Measurements from ENCODE around the gene CARNS1. TPM values are rescaled to one million over a fixed set of nuclear protein-coding genes. Genes with fewer than 3 reads are reported as not detected.

The CARNS1 gene
- total RNA-seq, 1 donor from 2014 or later = 0.21 TPM

DNA sequence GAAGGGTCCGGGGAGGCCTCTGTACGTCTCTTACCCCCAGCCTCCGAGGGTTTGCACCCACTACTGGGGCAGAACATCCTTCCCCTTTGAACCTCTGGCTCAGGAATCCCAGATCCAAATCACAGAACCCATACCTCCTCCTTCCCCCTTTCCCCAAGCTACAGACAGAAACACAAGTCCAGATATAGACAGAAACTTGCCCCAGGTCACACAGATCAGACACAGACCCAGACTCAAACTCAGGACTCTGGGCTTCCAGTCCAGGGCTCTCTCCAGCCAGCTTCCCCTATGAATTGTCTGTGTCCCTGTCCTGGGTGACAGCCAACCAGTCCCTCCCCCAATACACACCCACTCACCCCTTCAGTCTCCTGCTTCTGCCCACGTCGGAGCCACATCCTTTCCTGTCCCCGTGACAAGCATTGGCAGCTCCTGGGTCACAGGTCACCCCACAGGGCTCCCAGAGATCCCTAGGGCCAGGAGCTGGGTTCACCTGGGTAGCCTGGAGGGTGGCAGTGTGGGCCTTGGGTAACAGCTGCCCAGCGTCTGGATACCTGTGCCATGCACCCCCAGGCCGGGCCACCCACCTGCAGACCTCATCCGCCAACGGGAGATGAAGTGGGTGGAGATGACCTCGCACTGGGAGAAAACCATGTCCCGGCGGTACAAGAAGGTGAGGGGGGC is 10.8 kb upstream of the CARNS1 start:
- DNase-seq (ENCODE audit: low read depth) = no peak
- peaks cover 2% of the 10 kb centered on the region for H3K36me3 ChIP-seq (ENCODE audit: control insufficient read depth, insufficient read depth, low read length)
- no peak overlapping the region for H3K4me3 ChIP-seq (ENCODE audit: low read depth, low read length)
- TF ChIP-seq, protein P1, sequence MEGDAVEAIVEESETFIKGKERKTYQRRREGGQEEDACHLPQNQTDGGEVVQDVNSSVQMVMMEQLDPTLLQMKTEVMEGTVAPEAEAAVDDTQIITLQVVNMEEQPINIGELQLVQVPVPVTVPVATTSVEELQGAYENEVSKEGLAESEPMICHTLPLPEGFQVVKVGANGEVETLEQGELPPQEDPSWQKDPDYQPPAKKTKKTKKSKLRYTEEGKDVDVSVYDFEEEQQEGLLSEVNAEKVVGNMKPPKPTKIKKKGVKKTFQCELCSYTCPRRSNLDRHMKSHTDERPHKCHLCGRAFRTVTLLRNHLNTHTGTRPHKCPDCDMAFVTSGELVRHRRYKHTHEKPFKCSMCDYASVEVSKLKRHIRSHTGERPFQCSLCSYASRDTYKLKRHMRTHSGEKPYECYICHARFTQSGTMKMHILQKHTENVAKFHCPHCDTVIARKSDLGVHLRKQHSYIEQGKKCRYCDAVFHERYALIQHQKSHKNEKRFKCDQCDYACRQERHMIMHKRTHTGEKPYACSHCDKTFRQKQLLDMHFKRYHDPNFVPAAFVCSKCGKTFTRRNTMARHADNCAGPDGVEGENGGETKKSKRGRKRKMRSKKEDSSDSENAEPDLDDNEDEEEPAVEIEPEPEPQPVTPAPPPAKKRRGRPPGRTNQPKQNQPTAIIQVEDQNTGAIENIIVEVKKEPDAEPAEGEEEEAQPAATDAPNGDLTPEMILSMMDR (IDR thresholded peaks at IDR 0.05; ENCODE audit: insufficient read depth, low read length, poor library complexity, severe bottlenecking) = no peak
- no peaks in the 10 kb centered on the region for H3K27me3 ChIP-seq (ENCODE audit: control insufficient read depth, insufficient read depth, low read length)

DNA sequence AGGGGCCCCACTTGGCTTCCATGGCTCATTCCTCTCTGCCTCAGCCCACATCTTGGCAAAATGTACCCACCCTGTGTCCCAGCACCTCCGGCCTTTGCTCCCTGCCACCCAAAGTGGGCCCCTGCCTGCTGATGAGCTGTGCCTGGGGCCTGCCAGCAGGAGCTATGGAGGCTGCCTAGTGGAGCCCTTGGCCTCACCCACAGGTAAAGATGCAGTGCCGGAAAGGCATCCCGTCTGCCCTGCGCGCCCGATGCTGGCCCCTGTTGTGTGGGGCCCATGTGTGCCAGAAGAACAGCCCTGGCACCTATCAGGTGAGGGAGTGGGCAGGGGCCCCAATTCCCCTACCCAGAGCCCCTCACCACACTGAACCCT is 10.3 kb upstream of the CARNS1 start:
- TF ChIP-seq, protein P1 (IDR thresholded peaks at IDR 0.05; ENCODE audit: insufficient read depth, low read length, poor library complexity, severe bottlenecking) = no peak
- no peaks in the 10 kb centered on the region for H3K27me3 ChIP-seq (ENCODE audit: control insufficient read depth, insufficient read depth, low read length)
- H3K36me3 ChIP-seq (ENCODE audit: control insufficient read depth, insufficient read depth, low read length) = peaks cover 2% of the 10 kb centered on the region
- no peak for DNase-seq (ENCODE audit: low read depth)
- H3K4me3 ChIP-seq (ENCODE audit: low read depth, low read length) = no peak overlapping the region

DNA sequence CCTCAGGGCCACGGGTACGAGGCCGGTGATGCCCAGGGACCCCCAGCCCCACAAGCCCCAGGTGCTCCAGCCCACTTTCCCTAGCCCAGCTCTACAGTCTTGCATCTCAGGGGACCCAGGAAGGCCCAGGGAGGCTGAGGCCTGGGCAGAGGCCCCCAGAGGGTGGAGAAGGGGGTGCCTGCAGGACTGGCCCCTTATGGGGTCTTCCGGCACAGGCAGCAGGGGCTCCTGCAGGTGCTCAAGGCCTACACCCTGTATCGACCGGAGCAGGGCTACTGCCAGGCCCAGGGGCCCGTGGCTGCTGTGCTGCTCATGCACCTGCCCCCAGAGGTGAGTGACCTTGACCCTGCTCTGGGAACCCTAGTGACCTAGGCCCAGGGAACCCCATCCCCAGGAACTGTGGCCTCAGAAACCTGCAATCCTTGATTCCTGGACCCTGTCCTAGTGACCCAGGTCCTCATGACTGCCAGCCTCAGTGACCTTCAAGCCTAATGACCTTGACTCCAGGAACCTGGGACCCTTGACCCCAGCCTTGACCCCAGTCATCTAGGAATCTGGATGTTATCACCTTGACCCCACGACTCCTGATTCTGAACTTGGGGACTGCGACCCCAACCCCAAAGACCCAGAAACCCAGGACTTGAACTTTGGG is 9.7 kb upstream of the CARNS1 start:
- Histone ChIP-seq H3K4me3 (ENCODE audit: low read depth, low read length) (no peak overlapping the region), H3K27me3 (ENCODE audit: control insufficient read depth, insufficient read depth, low read length) (peaks cover 3% of the 10 kb centered on the region), H3K36me3 (ENCODE audit: control insufficient read depth, insufficient read depth, low read length) (no peaks in the 10 kb centered on the region)
- no peak for DNase-seq (ENCODE audit: low read depth)
- TF ChIP-seq, protein P1 (IDR thresholded peaks at IDR 0.05; ENCODE audit: insufficient read depth, low read length, poor library complexity, severe bottlenecking) = no peak

DNA sequence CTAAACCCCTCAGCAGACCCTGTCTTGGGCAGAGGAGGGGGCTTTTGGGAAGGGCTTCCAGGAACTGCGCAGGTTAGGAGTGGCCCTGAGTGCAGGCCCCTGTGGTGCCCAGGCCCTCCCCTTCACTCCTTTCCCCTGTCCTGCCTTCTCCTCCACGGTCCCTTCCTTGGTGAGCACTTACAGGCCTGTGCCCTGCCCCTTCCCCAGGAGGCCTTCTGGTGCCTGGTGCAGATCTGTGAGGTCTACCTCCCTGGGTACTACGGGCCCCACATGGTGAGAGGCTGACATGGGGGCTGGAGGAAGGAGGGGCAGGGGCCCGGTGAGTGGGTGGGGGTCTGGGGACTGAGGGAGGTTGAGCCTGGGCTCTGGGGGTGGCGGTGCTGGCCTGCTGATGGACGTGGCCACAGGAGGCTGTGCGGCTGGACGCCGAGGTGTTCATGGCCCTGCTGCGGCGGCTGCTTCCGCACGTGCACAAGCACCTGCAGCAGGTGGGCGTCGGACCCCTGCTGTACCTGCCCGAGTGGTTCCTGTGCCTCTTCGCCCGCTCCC is 9.0 kb upstream of the CARNS1 start:
- DNase-seq (ENCODE audit: low read depth) = no peak
- TF ChIP-seq, protein P1 (IDR thresholded peaks at IDR 0.05; ENCODE audit: insufficient read depth, low read length, poor library complexity, severe bottlenecking) = no peak
- Histone ChIP-seq H3K4me3 (ENCODE audit: low read depth, low read length) (no peak overlapping the region), H3K27me3 (ENCODE audit: control insufficient read depth, insufficient read depth, low read length) (peaks cover 5% of the 10 kb centered on the region), H3K36me3 (ENCODE audit: control insufficient read depth, insufficient read depth, low read length) (no peaks in the 10 kb centered on the region)

DNA sequence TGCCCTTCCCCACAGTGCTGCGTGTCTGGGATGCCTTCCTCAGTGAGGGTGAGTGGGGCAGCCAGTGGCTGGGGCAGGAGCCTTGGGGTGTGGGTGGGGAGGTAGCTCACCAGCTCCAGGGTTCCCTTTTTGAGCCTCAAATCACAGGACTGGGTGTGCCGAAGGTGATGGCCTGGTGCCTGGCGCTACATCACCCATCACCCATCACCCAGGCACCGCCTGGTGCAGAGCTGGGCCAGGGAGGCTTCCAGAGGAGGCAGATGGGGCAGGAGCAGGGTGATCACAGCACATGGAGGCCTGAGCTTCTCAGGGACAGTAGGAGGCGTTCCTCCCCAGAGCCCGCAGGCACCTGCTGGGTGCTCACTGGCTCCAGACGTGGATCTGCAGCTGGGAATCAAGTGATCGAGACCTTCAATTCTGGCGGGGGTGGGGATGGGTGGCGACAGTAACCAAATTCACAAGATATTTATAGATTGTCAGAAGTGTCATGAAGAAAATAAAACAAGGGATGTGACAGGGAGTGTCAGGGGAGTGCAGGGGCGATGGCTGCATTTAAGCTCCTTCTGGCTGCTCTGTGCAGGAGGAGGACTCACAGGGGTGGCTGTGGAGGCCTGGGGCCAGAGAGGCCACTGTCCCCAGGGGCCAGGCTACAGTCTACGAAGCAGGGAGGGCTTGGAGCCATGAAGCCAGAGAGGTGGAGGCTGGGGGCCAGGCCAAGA is 8.3 kb upstream of the CARNS1 start:
- Histone ChIP-seq H3K36me3 (ENCODE audit: control insufficient read depth, insufficient read depth, low read length) (no peaks in the 10 kb centered on the region), H3K27me3 (ENCODE audit: control insufficient read depth, insufficient read depth, low read length) (peaks cover 5% of the 10 kb centered on the region), H3K4me3 (ENCODE audit: low read depth, low read length) (no peak overlapping the region)
- TF ChIP-seq, protein P1 (IDR thresholded peaks at IDR 0.05; ENCODE audit: insufficient read depth, low read length, poor library complexity, severe bottlenecking) = no peak
- no peak for DNase-seq (ENCODE audit: low read depth)

All from kidney epithelial cell (primary cell).